GM18951 (cell line): Measurements from ENCODE around the gene CUL9.

Source experiments
- POLR2A ChIP-seq: IDR thresholded peaks from 4 replicates; pipeline ENCODE4 v1.6.1; 2011; ENCODE audit warnings: mild to moderate bottlenecking; ENCODE audit not compliant: insufficient read length, insufficient read depth; ENCODE audit errors: extremely low read depth
- in situ Hi-C: fragments of 300-500 bp; cut with MboI; formaldehyde crosslinking; loops from one replicate; pipeline ENCODE4 v1.12.0; 2022; ENCODE audit warnings: low sequenced_read_pairs, mixed read lengths, inconsistent platforms; ENCODE audit not compliant: unreplicated experiment

CUL9 gene

GRCh38 chr6:43178150-43178549 lies 3.8 kb upstream of the CUL9 start:
- no peak for TF ChIP-seq POLR2A
- in situ Hi-C loops: no loop called here

- in situ Hi-C loops: no loop called here
- no peak for TF ChIP-seq POLR2A
These were observed 2.8 kb upstream of the CUL9 start for GRCh38 chr6:43178951-43179830.

- in situ Hi-C loops: no loop called here
These were observed 1.9 kb upstream of the CUL9 start for GRCh38 chr6:43180058-43180457.

GRCh38 chr6:43180985-43181384 lies 1.0 kb upstream of the CUL9 start:
- in situ Hi-C loops: no loop called here
- no peak for TF ChIP-seq POLR2A

More at GRCh38 chr6:43180058-43180457, 1.9 kb upstream of the CUL9 start:
- no peak for TF ChIP-seq POLR2A

- TF ChIP-seq POLR2A: no peak
- in situ Hi-C loops: no loop called here
These were observed 415 bp upstream of the CUL9 start for GRCh38 chr6:43181621-43181941.

- in situ Hi-C loops: no loop called here
- no peak for TF ChIP-seq POLR2A
These were observed 1.4 kb downstream of the CUL9 start for GRCh38 chr6:43183441-43183840.

- no peak for TF ChIP-seq POLR2A
- in situ Hi-C loops: no loop called here
These were observed 2.4 kb downstream of the CUL9 start for GRCh38 chr6:43184268-43184985.

- no peak for TF ChIP-seq POLR2A
- in situ Hi-C loops: no loop called here
These were observed 3.5 kb downstream of the CUL9 start for GRCh38 chr6:43185391-43185985.

- TF ChIP-seq POLR2A: no peak
- in situ Hi-C loops: no loop called here
These were observed 4.0 kb downstream of the CUL9 start for GRCh38 chr6:43186019-43186418.

GRCh38 chr6:43186706-43187105 lies 4.7 kb downstream of the CUL9 start:
- in situ Hi-C loops: no loop called here
- no peak for TF ChIP-seq POLR2A

- in situ Hi-C loops: no loop called here
- no peak for TF ChIP-seq POLR2A
These were observed 5.8 kb downstream of the CUL9 start for GRCh38 chr6:43187821-43188220.

- no peak for TF ChIP-seq POLR2A
- in situ Hi-C loops: no loop called here
These were observed 6.4 kb downstream of the CUL9 start for GRCh38 chr6:43188426-43188825.

- TF ChIP-seq POLR2A: no peak
- in situ Hi-C loops: no loop called here
These were observed 7.8 kb downstream of the CUL9 start for GRCh38 chr6:43189776-43190304.

- in situ Hi-C loops: no loop called here
- TF ChIP-seq POLR2A: no peak
These were observed 10.9 kb downstream of the CUL9 start for GRCh38 chr6:43192911-43193310.

- TF ChIP-seq POLR2A: no peak
- in situ Hi-C loops: no loop called here
These were observed 11.9 kb downstream of the CUL9 start for GRCh38 chr6:43193929-43194328.
